K562 (cell line): ENCODE results near the gene KANK2. TPM values are rescaled to one million over a fixed set of nuclear protein-coding genes. Genes with fewer than 3 reads are reported as not detected.

Source experiments
- ATAC-seq: fragments of 200-7000 bp; cut with Tn5 transposase; 3 replicates; pipeline ENCODE4 v1.9.1; 2020; ENCODE audit warnings: moderate library complexity
- BruUV-seq: library from RNA; stranded (reverse); fragments of 400-500 nt; replicated peaks from 2 replicates; lab custom pipeline; 2021; lab: Mats Ljungman, UMichigan
- CTCF ChIA-PET: fragments of 300-600 bp; formaldehyde crosslinking; extraction: SDS; loops from one replicate; lab custom pipeline; 2021; ENCODE audit warnings: low intra/inter-chr PET ratio; lab: Yijun Ruan, JAX
- POLR2A ChIA-PET: fragments of 300-600, 350-650 bp; sonication (Branson Sonifier 250); formaldehyde crosslinking; extraction: SDS; loops from one replicate; lab custom pipeline; 2021; ENCODE audit warnings: antibody characterized with exemption, inconsistent platforms; lab: Yijun Ruan, JAX
- DNase-seq, 4 experiments: peaks; one replicate each; pipeline versions ENCODE4 v3.0.0 to v3.0.0-alpha.2; 2011 to 2018; ENCODE audit warnings: low spot score in 3 of 4, mixed read lengths in 3 of 4; ENCODE audit errors: extremely low read depth in 1 of 4
- FAIRE-seq: peaks from 2 replicates; lab custom pipeline; 2011; peaks lifted over from hg19 to GRCh38; lab: Jason Lieb, UNC
- H2AFZ ChIP-seq: 2 replicates; pipeline ENCODE4 v1.6.0; 2011; ENCODE audit warnings: low read depth, low read length, control low read depth, inconsistent platforms
- H3K27ac ChIP-seq: fragments of 200-600 bp; 3 replicates; pipeline ENCODE4 v1.8.0; 2011; ENCODE audit warnings: low read depth, mild to moderate bottlenecking, control low read depth, inconsistent platforms, low read length, moderate library complexity, mixed read lengths; ENCODE audit errors: extremely low read depth
- H3K27me3 ChIP-seq, 2 experiments: fragments of 300-600 bp in 1 of 2; 2 replicates in 1 of 2; 3 replicates in 1 of 2; pipeline versions ENCODE4 v1.6.0 to v1.8.0; 2011; ENCODE audit warnings: inconsistent platforms in 2 of 2, low read length in 2 of 2, mild to moderate bottlenecking in 1 of 2, mixed read lengths in 1 of 2, moderate library complexity in 1 of 2; ENCODE audit not compliant: control insufficient read depth in 2 of 2, insufficient read depth in 2 of 2
- H3K36me3 ChIP-seq: fragments of 300-600 bp; 3 replicates; pipeline ENCODE4 v1.8.0; 2011; ENCODE audit warnings: mild to moderate bottlenecking, low read length, inconsistent platforms; ENCODE audit not compliant: control insufficient read depth, insufficient read depth
- H3K4me1 ChIP-seq, 2 experiments: fragments of 200-600 bp in 1 of 2; replicated peaks in 1 of 2; 2 replicates in 1 of 2; 3 replicates in 1 of 2; pipeline versions ENCODE4 v1.5.1 to v1.8.0; 2011; ENCODE audit warnings: inconsistent platforms in 2 of 2, low read length in 2 of 2, mild to moderate bottlenecking in 1 of 2, mixed read lengths in 1 of 2, moderate library complexity in 1 of 2; ENCODE audit not compliant: control insufficient read depth in 2 of 2, insufficient read depth in 2 of 2
- H3K4me2 ChIP-seq: 2 replicates; pipeline ENCODE4 v1.6.1; 2011; ENCODE audit warnings: low read length, control low read depth, inconsistent platforms, mixed read lengths; ENCODE audit not compliant: insufficient read depth
- H3K4me3 ChIP-seq: fragments of 200-600 bp; sonication (generic), shearing (Covaris generic); 2 replicates; pipeline ENCODE4 v1.5.1; 2016; ENCODE audit warnings: control low read depth, inconsistent platforms
- H3K79me2 ChIP-seq: fragments of 200-600 bp; 3 replicates; pipeline ENCODE4 v1.8.0; 2011; ENCODE audit warnings: low read length, inconsistent platforms; ENCODE audit not compliant: control insufficient read depth, insufficient read depth
- H3K9ac ChIP-seq, 2 experiments: 2 replicates each; pipeline versions ENCODE4 v1.6.0 to v1.6.1; 2011; ENCODE audit warnings: low read depth in 2 of 2, low read length in 2 of 2, control low read depth in 1 of 2, inconsistent platforms in 1 of 2, mild to moderate bottlenecking in 1 of 2, mixed read lengths in 1 of 2; ENCODE audit not compliant: insufficient read depth in 1 of 2
- H3K9me1 ChIP-seq: one replicate; pipeline ENCODE4 v1.6.0; 2011; ENCODE audit warnings: inconsistent platforms, mild to moderate bottlenecking, low read length, moderate library complexity; ENCODE audit not compliant: control insufficient read depth, insufficient read depth
- H3K9me3 ChIP-seq: replicated peaks from 2 replicates; pipeline ENCODE4 v1.5.1; 2011; ENCODE audit warnings: low read depth, low read length, inconsistent platforms; ENCODE audit not compliant: control insufficient read depth, insufficient read depth
- H4K20me1 ChIP-seq: replicated peaks from 2 replicates; pipeline ENCODE4 v1.6.1; 2011; ENCODE audit warnings: low read length, inconsistent platforms, mixed read lengths; ENCODE audit not compliant: control insufficient read depth, insufficient read depth
- ESRRA ChIP-seq: fragments of 450-650 bp; IDR thresholded peaks from 2 replicates; pipeline ENCODE4 v1.6.1; 2014; ENCODE audit warnings: low read depth, mild to moderate bottlenecking, moderate library complexity, borderline replicate concordance
- NR3C1 ChIP-seq: sonication (generic); formaldehyde crosslinking; IDR thresholded peaks from 2 replicates; pipeline ENCODE4 v1.8.1; 2022; ENCODE audit warnings: missing genetic modification reagents
- PTBP1 ChIP-seq: fragments of 200-400 bp; formaldehyde crosslinking; IDR thresholded peaks from 2 replicates; pipeline ENCODE4 v1.6.1; 2017; ENCODE audit warnings: low read depth, low read length
- WGBS: fragments of 100-300 bp; shearing (Covaris generic); methylation state at CpG from one replicate; pipeline ENCODE4 v1.1.6; 2016; ENCODE audit warnings: low coverage, mixed read lengths; ENCODE audit not compliant: insufficient coverage; ENCODE audit errors: missing lambda C conversion rate; 5-methylcytosine and 5-hydroxymethylcytosine counted together
- in situ Hi-C: fragments of 300-500 bp; cut with MboI; formaldehyde crosslinking; loops from 4 replicates; pipeline ENCODE4 v1.15.0; 2018; ENCODE audit warnings: inconsistent platforms, mixed read lengths
- intact Hi-C: fragments of 100-400 bp; cut with micrococcal nuclease; formaldehyde crosslinking; loops from 2 replicates; pipeline ENCODE4 v1.14.2; 2022
- polyA plus RNA-seq, 8 experiments: library from polyadenylated mRNA; depleted of rRNA in 4 of 8; stranded (reverse) in 5 of 8; unstranded in 3 of 8; fragments of >200 nt; fragmentation: Nextera tagmentation in 2 of 8; fragmentation: Illumina TruSeq in 1 of 8; extraction: Ambion mirVana in 2 of 8; extraction: Trizol in 1 of 8; gene quantifications; 2 replicates each; pipeline versions ENCODE4 v1.2.1 to v1.2.3, GENCODE V29; 2011 to 2014; ENCODE audit warnings: inconsistent platforms in 1 of 8, missing spikeins in 1 of 8
- total RNA-seq, 7 experiments: library from RNA; depleted of rRNA in 6 of 7; stranded (reverse); fragments of >200 nt in 6 of 7; fragmentation: Illumina TruSeq in 2 of 7; extraction: Trizol in 2 of 7; gene quantifications; 2 replicates each; pipeline versions ENCODE4 v1.2.1 to v1.2.3, GENCODE V29; 2011 to 2021; ENCODE audit warnings: low replicate concordance in 1 of 7
- TF ChIP-seq, protein P1 (sequence below): fragments of 250-450 bp; sonication (Bioruptor Pico); IDR thresholded peaks from 2 replicates; pipeline ENCODE4 v1.8.0; 2022; ENCODE audit warnings: moderate library complexity, mild to moderate bottlenecking, inconsistent platforms

KANK2 gene
- total and polyA plus RNA-seq, 9 of the 15 experiments (the other 6 are each of a cell fraction or from before 2014, with no cell fraction given) = 4.4 to 47.8 (median 21.3) TPM

- Histone ChIP-seq H3K4me3 (no peak overlapping the region), H3K9ac (no peak overlapping the region), H2AFZ (no peak overlapping the region), H3K79me2 (no peaks in the 10 kb centered on the region), H3K4me2 (no peak overlapping the region), H3K27ac (no peak overlapping the region), H3K27me3 (no peaks in the 10 kb centered on the region), H3K4me1 (peaks cover 0 to 5% of the 10 kb centered on the region in 2 experiments; a peak in 1 of 5 replicates), H3K9me3 (no peaks in the 10 kb centered on the region), H3K9me1 (no peaks in the 10 kb centered on the region), H3K36me3 (peaks cover 54% of the 10 kb centered on the region; the same call in 2 of the 3 replicates), H4K20me1 (no peaks in the 10 kb centered on the region)
- TF ChIP-seq, protein P1, sequence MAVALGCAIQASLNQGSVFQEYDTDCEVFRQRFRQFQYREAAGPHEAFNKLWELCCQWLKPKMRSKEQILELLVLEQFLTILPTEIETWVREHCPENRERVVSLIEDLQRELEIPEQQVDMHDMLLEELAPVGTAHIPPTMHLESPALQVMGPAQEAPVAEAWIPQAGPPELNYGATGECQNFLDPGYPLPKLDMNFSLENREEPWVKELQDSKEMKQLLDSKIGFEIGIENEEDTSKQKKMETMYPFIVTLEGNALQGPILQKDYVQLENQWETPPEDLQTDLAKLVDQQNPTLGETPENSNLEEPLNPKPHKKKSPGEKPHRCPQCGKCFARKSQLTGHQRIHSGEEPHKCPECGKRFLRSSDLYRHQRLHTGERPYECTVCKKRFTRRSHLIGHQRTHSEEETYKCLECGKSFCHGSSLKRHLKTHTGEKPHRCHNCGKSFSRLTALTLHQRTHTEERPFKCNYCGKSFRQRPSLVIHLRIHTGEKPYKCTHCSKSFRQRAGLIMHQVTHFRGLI (CRISPR knock-in tag) = no peak
- TF ChIP-seq ESRRA = 0 out of 2 replicates have a peak, but pooled peaks have one; percentile 28
- TF ChIP-seq NR3C1 (CRISPR knock-in tag) = no peak
- TF ChIP-seq PTBP1 = no peak
- ChIA-PET CTCF (no interaction called here), POLR2A (interaction anchor here (1.1 kb wide), 1 partner anchor 12 kb away, joined by 4 read pairs; no protein-coding TSS in a partner anchor)
- in situ Hi-C loops = no loop called here
- no TSS peak for BruUV-seq
- no peak for DNase-seq
- WGBS = 78% methylated on average over 13 of the region's 18 CpGs
- intact Hi-C loops = no loop called here
- no peak for FAIRE-seq
- ATAC-seq = no peak
These were observed 20.7 kb downstream of the KANK2 start for GRCh38 chr19:11176466-11177193.
